NCI-H128 (cell line): ENCODE data around the gene ABLIM2.

ENCODE experiments used
- DNase-seq: peaks from one replicate; lab custom pipeline; 2025; ENCODE audit not compliant: unreplicated experiment; lab: John Stamatoyannopoulos, UW

The ABLIM2 gene

GRCh38 chr4:8123389-8123788 lies 35.2 kb downstream of the ABLIM2 start:
- DNase-seq, result no peak

DNA sequence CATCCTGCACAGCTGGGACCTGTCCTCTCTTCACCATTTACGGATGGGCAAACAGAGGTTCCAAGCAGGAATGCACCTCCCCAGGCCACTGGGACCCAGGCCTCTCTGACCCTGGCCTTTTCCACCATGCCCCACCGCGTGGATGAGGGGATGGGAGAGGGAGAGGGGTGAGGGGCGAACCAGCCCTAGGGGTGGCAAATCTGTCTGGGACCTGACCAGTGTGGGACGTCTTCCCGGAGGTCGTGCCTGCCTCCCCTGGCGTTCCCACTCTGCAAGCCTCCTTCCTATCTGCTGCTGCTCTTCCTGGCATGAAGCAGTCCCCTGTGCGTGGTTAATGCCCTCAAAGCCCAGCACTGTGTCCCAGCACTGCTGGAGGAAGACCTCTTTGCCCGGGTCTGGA lies 35.9 kb downstream of the ABLIM2 start:
- no peak for DNase-seq

DNA sequence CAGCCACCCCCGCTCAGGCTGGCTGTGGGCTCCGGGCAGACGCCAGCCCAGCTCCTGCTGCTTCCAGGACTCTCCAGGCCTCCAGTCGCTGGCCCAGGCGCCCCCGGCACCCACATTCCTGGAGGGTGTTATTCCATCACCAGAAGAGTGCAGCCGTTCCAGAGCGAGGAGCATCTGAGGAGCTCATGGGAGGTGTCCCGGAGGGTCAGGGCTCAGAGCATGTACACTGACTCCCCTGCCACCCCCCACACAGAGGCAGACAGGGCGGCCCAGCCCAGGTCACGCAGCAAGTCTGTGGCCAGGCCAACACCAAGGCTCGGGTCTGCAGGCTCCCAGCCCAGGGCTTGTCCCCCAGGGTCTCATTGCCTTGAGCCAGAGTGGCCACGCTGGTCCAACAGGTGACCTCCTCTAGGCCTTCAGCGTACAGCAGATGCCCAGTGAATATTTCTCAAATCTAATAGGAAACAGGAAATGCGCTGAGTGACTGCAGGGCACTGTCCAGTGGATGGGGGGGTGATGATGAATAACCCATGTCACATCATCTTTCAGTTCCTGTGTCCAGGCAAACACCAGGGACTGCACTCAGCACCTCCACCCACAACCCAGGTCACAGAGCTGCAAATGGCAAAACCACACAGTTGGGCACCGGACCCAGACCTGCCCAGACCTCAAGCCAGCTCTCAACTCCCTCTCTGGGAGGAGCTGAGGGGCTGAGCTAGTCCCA lies 37.2 kb downstream of the ABLIM2 start:
- DNase-seq, result no peak

DNA sequence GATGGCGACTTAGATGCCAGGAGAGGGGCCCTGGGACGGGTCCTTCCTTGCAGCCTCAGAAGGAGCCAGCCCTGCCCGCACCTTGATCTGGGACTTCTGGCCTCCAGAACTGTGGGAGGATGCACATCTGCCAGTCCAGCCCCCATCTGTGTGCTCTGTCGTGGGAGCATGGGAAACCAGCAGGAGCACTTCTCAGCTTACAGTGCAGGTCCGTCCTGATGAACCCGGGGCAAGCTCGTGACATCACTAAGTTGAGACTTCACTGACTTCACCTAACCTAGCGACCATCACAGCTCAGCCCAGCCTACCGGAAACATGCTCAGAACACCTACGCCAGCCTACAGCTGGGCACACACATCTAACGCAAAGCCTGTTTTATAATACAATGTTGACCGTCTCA lies 38.1 kb downstream of the ABLIM2 start:
- DNase-seq, result no peak

- no peak for DNase-seq
These were observed 38.7 kb downstream of the ABLIM2 start for GRCh38 chr4:8119877-8120276.

- DNase-seq, result no peak
These were observed 40.1 kb downstream of the ABLIM2 start for GRCh38 chr4:8118531-8118930.

GRCh38 chr4:8118035-8118434 lies 40.6 kb downstream of the ABLIM2 start:
- DNase-seq, result no peak

DNA sequence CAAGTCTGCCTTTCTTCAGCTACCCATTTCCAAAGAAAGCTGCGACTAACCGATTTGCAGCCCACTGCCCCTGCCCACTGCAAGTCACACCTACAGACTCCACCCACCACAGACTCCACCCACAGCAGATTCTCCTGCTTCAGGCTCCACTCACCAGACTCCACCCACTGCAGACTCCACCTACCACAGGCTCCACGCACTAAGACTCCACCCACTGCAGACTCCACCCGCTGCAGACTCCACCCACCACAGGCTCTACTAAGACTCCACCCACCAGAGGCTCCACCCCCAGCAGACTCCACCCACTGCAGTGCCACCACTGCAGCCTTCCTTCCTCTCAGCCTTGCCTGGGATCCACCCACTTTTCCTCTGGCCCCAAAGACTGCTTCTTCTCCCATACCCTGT lies 41.3 kb downstream of the ABLIM2 start:
- no peak for DNase-seq

- DNase-seq, result no peak
These were observed 42.7 kb downstream of the ABLIM2 start for GRCh38 chr4:8115916-8116315.

DNA sequence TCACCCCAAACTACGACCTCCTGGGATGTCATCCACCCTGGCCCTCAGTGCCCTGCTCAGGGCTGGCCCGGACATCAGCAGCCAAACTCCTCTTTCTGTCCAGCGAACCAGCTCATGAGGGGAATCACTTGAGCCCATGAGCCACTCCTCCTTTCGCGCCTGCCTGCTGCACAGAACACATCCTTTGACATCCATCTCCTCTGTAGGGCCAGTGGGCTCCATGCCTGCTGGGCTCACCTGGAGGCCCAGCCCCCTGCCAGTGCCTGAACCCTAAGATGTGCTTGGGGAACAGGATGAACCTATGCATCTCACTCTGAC lies 43.5 kb downstream of the ABLIM2 start:
- DNase-seq, result no peak

DNA sequence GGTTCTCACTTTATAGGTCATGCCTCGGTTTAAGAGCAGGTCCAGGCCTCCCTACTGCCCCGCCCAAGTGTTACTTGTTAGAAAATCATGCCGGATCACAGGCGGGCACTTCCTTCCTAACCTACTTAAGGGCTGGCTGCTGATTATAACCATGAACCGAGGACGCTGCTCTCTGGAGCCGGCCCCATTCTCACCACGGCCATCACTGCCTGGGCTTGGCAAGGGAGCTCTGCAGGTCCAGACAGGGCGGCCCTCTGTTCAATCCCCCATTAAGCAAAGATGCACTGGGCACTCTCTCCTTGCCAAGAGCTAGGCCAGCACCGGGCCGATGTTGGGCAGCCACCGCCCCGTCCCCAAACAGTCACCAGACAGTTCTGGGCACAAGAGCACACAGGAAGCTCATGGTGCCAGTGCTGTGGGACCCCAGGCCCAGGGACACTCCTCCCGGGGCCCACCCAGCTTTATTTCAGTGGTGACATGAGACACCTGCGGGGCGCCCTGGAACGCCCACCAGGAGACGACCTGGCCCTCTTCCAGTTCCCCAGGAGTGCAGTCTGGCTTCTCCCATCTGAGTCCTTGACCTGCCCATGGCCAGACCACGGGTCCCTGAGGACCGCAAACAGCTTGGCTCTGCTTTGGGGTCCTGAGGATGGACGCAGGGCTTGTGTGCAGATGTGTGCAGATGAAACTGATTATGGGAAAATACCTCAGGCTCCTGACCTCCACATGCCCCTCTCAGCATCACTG lies 44.0 kb downstream of the ABLIM2 start:
- DNase-seq, result no peak

DNA sequence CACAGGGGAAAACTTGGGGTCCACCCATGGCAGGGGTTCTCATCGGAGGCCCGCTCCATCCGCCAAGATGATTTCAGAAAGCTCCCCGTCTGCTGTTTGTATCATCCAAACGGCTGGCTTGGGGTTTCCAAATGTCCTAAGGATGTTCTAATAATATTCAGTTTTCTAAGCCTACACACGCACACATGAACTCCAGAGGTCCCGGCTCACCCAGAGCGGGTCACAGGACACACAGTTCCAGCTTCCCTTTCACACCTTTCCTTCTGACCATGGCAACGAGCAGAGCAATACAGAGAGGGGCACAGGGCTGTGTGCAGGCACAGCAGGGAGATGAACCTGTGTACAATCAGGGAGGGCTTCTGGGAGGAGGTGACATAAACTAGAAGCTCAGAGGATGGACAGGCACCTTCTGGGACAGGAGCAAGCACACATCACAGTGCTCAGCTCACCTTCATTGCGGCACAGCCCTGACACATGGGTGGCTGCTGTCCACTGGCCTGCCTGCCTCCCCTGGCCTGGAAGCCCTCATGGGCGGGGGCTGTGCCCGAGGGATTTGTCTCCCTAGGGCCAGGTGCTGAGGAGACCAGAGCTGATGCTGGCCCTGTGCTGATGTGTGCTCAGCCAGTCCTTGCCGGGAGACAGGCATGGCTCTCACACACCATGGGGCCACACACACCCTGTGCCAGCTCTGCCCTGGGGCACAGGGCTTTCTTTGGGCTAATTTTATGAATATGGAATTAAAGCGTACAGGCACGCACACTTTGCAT lies 44.8 kb downstream of the ABLIM2 start:
- DNase-seq, result no peak

DNA sequence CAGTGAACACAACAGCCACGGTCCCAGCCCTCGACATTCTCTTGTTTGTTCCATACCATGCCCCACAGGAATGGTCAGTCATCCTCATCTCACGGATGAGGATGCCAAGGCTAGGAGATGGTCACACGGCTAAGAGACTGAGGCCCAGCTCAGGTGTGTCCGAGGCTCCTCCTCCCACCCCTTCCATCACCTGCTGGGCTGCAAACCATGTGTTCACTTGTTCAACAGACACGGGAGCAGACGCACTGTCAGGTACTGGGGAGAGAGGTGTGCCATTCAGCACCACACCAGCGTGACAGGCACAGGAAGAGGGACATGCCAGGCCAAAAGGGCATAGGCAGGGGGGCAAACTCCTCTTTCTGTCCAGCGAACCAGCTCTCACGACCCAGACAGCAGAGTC lies 45.9 kb downstream of the ABLIM2 start:
- no peak for DNase-seq

DNA sequence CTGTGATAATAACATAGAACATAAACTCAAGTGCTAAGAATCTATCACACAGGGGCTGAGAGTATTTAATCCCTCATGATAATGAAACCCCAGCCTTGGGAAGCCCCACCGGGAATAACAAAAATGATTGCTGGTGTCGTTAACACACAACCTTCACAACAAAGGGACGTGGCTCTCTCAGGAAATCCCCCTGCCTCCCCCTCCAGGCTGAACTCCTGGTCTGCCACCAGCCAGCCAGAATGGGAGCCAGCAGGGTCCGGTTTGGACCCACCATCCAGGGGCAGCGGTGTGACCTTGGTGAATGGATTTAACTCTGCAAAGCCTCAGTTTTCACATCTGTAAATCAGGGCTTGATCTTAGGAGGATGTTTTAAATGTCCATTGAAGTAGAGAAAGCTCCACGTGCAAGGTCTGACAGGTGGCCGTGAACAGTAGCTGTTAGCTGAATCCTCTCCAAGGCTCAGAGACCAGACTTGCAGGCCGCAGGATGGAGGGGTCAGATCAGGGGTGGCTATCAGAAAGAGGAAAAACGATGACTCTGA lies 46.5 kb downstream of the ABLIM2 start:
- no peak for DNase-seq

- DNase-seq, result no peak
These were observed 48.3 kb downstream of the ABLIM2 start for GRCh38 chr4:8110071-8110986.

GRCh38 chr4:8109406-8110065 lies 49.1 kb downstream of the ABLIM2 start:
- DNase-seq, result no peak

- DNase-seq, result no peak
These were observed 49.6 kb downstream of the ABLIM2 start for GRCh38 chr4:8108991-8109390.

DNA sequence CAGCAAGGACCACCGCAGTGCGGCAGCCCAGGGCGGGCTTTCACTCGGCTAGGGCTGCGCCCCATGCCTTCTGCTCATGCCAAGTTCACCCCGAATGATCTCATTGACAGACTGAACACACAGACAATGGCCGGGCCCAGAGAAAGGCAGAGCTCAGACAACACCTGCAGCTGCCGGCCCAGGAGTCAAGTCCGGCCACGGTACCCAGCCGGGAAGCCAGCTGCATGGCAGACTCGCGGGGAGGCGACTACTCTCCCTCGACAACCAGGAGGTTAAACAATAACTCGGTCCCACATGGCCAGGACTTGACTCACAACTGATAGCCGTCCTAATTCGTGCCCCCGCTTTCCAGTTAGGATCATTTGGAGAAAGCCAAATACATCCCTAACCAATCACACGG lies 50.4 kb downstream of the ABLIM2 start:
- no peak for DNase-seq

GRCh38 chr4:8107146-8107657 lies 51.4 kb downstream of the ABLIM2 start:
- no peak for DNase-seq

DNA sequence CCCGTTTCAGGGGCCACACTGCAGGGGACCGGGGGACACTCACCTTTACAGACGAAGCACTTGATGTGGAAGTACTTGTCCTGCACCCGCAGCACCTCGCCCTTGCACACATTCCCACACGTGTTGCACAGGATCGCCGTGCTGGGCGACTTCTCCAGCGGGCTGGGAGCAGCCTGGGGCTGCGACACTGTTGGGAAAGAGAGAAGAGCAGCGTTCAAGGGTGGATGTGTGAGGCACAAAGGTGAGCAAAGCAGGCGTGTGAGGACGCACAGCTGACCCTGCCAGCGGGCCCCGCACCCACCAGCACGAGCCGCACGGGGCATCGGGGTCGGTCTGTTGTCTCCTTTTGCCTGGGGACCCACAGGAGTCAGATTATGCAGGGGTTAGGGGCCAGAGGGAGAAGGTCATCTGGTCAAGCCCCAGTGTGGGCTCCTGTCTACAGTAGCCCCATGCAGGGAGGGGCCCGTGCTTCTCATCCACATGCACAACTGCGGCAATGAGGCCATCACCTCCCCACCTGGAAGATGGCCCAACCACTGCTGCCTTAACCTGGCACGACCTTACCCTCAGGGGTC lies 52.1 kb downstream of the ABLIM2 start:
- no peak for DNase-seq
